SW 1271 (cell line): ENCODE results near the gene AKAP13.

Experiments used
- DNase-seq, 2 experiments: peaks; one replicate each; lab custom pipeline; 2025; lab: John Stamatoyannopoulos, UW

AKAP13 gene

GRCh38 chr15:85756411-85757072, 376.1 kb downstream of the AKAP13 start:
- no peak for DNase-seq

- no peak for DNase-seq
Observed at GRCh38 chr15:85757073-85757938, 376.9 kb downstream of the AKAP13 start.

GRCh38 chr15:85757939-85758654, 377.7 kb downstream of the AKAP13 start:
- DNase-seq = no peak

GRCh38 chr15:85758655-85758978, 378.2 kb downstream of the AKAP13 start:
- DNase-seq = no peak

GRCh38 chr15:85759376-85759775, 379.0 kb downstream of the AKAP13 start:
- DNase-seq = no peak

GRCh38 chr15:85760049-85760448, 379.6 kb downstream of the AKAP13 start:
- DNase-seq = no peak

- no peak for DNase-seq
Observed at GRCh38 chr15:85760531-85761371, 380.3 kb downstream of the AKAP13 start.

GRCh38 chr15:85761635-85762034, 381.2 kb downstream of the AKAP13 start:
- no peak for DNase-seq

- no peak for DNase-seq
Observed at GRCh38 chr15:85762039-85762755, 381.8 kb downstream of the AKAP13 start.

GRCh38 chr15:85762756-85763127, 382.3 kb downstream of the AKAP13 start:
- DNase-seq = no peak

GRCh38 chr15:85763157-85763556, 382.8 kb downstream of the AKAP13 start:
- DNase-seq = no peak

- no peak for DNase-seq
Observed at GRCh38 chr15:85763673-85764633, 383.6 kb downstream of the AKAP13 start.

GRCh38 chr15:85764649-85765277, 384.4 kb downstream of the AKAP13 start:
- no peak for DNase-seq

GRCh38 chr15:85766001-85766831, 385.8 kb downstream of the AKAP13 start:
- no peak for DNase-seq

- DNase-seq = no peak
Observed at GRCh38 chr15:85767785-85768529, 387.6 kb downstream of the AKAP13 start.

GRCh38 chr15:85768595-85769168, 388.3 kb downstream of the AKAP13 start:
- DNase-seq = no peak

- no peak for DNase-seq
Observed at GRCh38 chr15:85769182-85769900, 388.9 kb downstream of the AKAP13 start.
